ENCODE results near the gene NDUFA5.

NDUFA5 gene

DNA sequence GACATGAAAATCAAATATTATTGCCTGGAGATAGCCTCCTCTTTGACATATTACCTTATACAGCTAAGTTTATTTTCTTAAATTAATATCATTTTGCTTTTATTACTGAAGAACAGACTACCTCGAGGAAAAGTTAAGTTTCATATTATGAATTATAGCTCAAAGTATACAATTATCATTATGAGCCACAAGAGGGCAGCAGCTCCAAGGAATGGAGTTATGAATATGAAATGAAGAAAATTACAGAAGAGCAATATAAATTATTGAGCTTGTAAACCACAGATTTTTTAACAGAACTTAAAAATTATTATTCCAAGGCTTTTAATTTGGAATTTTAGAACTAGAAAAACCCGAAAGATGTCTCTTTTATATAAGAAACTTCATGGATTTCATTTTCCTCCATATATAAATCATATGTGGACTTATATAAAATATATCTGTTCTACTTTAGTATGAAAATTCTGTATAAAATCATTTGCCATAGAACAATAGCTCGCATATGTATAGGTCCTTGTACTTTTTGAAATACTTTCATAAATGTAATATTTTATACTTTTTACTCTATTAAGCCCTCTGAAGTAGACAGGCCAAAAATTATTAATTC is 63.3 kb downstream of the NDUFA5 start:
- no peak overlapping the region for H3K4me2 ChIP-seq (ENCODE audit: insufficient read depth, low read length)
- ATAC-seq (ENCODE audit: insufficient read depth, low read depth) = peak; percentile 67; the same call in 2 of the 3 replicates
- H4K20me1 ChIP-seq (ENCODE audit: insufficient read depth, low read length) = no peaks in the 10 kb centered on the region
- H3K9me3 ChIP-seq (ENCODE audit: insufficient read depth, low read length, severe bottlenecking) = no peaks in the 10 kb centered on the region
- H2AFZ ChIP-seq (ENCODE audit: low read depth, low read length) = no peak overlapping the region
- TF ChIP-seq, protein P1, sequence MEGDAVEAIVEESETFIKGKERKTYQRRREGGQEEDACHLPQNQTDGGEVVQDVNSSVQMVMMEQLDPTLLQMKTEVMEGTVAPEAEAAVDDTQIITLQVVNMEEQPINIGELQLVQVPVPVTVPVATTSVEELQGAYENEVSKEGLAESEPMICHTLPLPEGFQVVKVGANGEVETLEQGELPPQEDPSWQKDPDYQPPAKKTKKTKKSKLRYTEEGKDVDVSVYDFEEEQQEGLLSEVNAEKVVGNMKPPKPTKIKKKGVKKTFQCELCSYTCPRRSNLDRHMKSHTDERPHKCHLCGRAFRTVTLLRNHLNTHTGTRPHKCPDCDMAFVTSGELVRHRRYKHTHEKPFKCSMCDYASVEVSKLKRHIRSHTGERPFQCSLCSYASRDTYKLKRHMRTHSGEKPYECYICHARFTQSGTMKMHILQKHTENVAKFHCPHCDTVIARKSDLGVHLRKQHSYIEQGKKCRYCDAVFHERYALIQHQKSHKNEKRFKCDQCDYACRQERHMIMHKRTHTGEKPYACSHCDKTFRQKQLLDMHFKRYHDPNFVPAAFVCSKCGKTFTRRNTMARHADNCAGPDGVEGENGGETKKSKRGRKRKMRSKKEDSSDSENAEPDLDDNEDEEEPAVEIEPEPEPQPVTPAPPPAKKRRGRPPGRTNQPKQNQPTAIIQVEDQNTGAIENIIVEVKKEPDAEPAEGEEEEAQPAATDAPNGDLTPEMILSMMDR (IDR thresholded peaks at IDR 0.05; ENCODE audit: borderline replicate concordance, extremely low read depth, low read length, poor library complexity, severe bottlenecking) = peak; percentile 74
- TF ChIP-seq EZH2 (IDR thresholded peaks at IDR 0.05; ENCODE audit: borderline replicate concordance, low read depth, low read length, severe bottlenecking) = no peak
- H3K27ac ChIP-seq (ENCODE audit: low read length) = no peak overlapping the region
- H3K4me1 ChIP-seq (ENCODE audit: insufficient read depth, low read length) = no peaks in the 10 kb centered on the region
- no peaks in the 10 kb centered on the region for H3K79me2 ChIP-seq (ENCODE audit: insufficient read depth, low read length)
- no peaks in the 10 kb centered on the region for H3K27me3 ChIP-seq (ENCODE audit: insufficient read depth, low read length, poor library complexity)
- peak; percentile 13 for DNase-seq
- H3K9ac ChIP-seq (ENCODE audit: low read depth, low read length) = no peak overlapping the region
- H3K36me3 ChIP-seq (ENCODE audit: insufficient read depth, low read length) = no peaks in the 10 kb centered on the region
- H3K4me3 ChIP-seq (ENCODE audit: low read depth in 1 of 2, low read length in 2 of 2) = no peak overlapping the region

DNA sequence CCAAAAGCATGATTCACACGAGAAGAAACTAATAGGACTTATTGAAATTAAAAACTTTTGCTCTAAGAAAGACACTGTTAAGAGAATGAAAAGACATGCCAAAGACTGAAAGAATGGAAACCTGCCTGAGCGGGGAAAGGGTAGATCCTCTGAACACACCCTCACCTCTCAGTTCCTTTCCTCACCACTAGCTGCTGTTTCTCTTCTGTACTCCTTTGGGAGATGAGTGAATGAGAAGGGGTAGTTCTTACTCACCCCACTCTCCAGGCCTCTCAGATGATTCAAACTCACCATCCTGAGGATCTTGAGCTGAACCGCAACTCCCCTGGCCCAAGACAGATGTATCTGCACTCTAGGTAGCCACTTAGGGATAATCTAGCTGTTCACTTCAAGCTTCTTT is 65.1 kb downstream of the NDUFA5 start:
- no peaks in the 10 kb centered on the region for H3K79me2 ChIP-seq (ENCODE audit: insufficient read depth, low read length)
- H3K9ac ChIP-seq (ENCODE audit: low read depth, low read length) = no peak overlapping the region
- peak; percentile 53; the same call in 1 of the 3 replicates for ATAC-seq (ENCODE audit: insufficient read depth, low read depth)
- no peak overlapping the region for H3K27ac ChIP-seq (ENCODE audit: low read length)
- no peaks in the 10 kb centered on the region for H4K20me1 ChIP-seq (ENCODE audit: insufficient read depth, low read length)
- no peak for DNase-seq
- no peaks in the 10 kb centered on the region for H3K36me3 ChIP-seq (ENCODE audit: insufficient read depth, low read length)
- no peak overlapping the region for H3K4me2 ChIP-seq (ENCODE audit: insufficient read depth, low read length)
- H3K4me1 ChIP-seq (ENCODE audit: insufficient read depth, low read length) = no peaks in the 10 kb centered on the region
- H2AFZ ChIP-seq (ENCODE audit: low read depth, low read length) = no peak overlapping the region
- H3K27me3 ChIP-seq (ENCODE audit: insufficient read depth, low read length, poor library complexity) = no peaks in the 10 kb centered on the region
- no peak overlapping the region for H3K4me3 ChIP-seq (ENCODE audit: low read depth in 1 of 2, low read length in 2 of 2)
- no peaks in the 10 kb centered on the region for H3K9me3 ChIP-seq (ENCODE audit: insufficient read depth, low read length, severe bottlenecking)
- TF ChIP-seq EZH2 (IDR thresholded peaks at IDR 0.05; ENCODE audit: borderline replicate concordance, low read depth, low read length, severe bottlenecking) = no peak
- TF ChIP-seq, protein P1 (IDR thresholded peaks at IDR 0.05; ENCODE audit: borderline replicate concordance, extremely low read depth, low read length, poor library complexity, severe bottlenecking) = no peak
